ENCODE results near the gene ARSB. TPM values are rescaled to one million over a fixed set of nuclear protein-coding genes. Genes with fewer than 3 reads are reported as not detected.
"Not testable (repeated sequence)": the region's sequence is repeated elsewhere in the genome, so short reads cannot be mapped to it uniquely, and the experiment has no call there.

Gene ARSB
- total RNA-seq, 1 experiment from 2014 or later, result 18.1 TPM

DNA sequence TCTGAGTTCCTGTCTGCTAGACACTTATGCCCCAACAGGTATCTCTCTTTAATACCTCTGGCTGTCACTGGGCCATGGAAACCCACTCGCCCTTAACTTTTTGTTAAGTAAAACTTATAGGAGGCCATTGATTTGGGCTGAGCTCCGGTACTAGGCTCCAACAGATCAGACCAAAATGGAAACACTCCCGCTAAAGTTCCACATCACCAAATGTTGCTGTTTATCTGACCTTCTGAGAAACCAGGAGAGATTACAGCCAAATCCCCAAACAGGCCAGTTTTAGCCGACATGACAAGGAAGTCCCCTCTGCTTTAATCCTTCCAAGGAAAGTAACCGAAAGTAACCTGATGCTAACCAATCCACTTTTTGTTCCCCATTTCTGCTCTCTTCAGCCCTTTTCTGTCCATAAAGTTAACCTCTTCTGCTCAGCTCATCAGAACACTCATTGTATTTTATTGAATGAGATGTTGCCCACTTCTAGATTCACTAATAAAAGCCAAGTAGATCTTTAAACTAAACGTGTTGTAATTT is 221.4 kb downstream of the ARSB start:
- Histone ChIP-seq H3K36me3 (ENCODE audit: control insufficient read depth, insufficient read depth, low read length) (no peaks in the 10 kb centered on the region), H3K27me3 (ENCODE audit: control insufficient read depth, insufficient read depth, low read length) (no peaks in the 10 kb centered on the region), H3K4me1 (ENCODE audit: control insufficient read depth, insufficient read depth, low read length) (no peaks in the 10 kb centered on the region), H3K4me3 (ENCODE audit: low read depth in 2 of 2, low read length in 2 of 2) (no peak overlapping the region), H3K9me3 (ENCODE audit: control insufficient read depth, insufficient read depth, low read depth, low read length) (no peaks in the 10 kb centered on the region), H3K27ac (ENCODE audit: low read length) (no peak overlapping the region)
- ATAC-seq (no peak), DNase-seq (ENCODE audit: low read depth, low spot score) (no peak)
- no TSS peak for BruUV-seq (replicated peaks)
- in situ Hi-C loops (cut with HindIII; ENCODE audit: low pct_unique_long_range_greater_than_20kb, low sequenced_read_pairs), result no loop called here
- ChIA-PET CTCF (no interaction called here), POLR2A (no interaction called here)
- intact Hi-C loops (cut with micrococcal nuclease; ENCODE audit: unreplicated experiment), result no loop called here
- TF ChIP-seq POLR2AphosphoS5 (IDR thresholded peaks at IDR 0.05; ENCODE audit: low read depth, low read length), result no peak
- TF ChIP-seq, protein P1, sequence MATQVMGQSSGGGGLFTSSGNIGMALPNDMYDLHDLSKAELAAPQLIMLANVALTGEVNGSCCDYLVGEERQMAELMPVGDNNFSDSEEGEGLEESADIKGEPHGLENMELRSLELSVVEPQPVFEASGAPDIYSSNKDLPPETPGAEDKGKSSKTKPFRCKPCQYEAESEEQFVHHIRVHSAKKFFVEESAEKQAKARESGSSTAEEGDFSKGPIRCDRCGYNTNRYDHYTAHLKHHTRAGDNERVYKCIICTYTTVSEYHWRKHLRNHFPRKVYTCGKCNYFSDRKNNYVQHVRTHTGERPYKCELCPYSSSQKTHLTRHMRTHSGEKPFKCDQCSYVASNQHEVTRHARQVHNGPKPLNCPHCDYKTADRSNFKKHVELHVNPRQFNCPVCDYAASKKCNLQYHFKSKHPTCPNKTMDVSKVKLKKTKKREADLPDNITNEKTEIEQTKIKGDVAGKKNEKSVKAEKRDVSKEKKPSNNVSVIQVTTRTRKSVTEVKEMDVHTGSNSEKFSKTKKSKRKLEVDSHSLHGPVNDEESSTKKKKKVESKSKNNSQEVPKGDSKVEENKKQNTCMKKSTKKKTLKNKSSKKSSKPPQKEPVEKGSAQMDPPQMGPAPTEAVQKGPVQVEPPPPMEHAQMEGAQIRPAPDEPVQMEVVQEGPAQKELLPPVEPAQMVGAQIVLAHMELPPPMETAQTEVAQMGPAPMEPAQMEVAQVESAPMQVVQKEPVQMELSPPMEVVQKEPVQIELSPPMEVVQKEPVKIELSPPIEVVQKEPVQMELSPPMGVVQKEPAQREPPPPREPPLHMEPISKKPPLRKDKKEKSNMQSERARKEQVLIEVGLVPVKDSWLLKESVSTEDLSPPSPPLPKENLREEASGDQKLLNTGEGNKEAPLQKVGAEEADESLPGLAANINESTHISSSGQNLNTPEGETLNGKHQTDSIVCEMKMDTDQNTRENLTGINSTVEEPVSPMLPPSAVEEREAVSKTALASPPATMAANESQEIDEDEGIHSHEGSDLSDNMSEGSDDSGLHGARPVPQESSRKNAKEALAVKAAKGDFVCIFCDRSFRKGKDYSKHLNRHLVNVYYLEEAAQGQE (IDR thresholded peaks at IDR 0.05; ENCODE audit: insufficient read depth in 1 of 2, low read depth in 2 of 2, low read length in 1 of 2), result no peak
- no peak for TF ChIP-seq TCF7L2 (IDR thresholded peaks at IDR 0.05; ENCODE audit: low read depth, low read length)
- TF ChIP-seq, protein P2, sequence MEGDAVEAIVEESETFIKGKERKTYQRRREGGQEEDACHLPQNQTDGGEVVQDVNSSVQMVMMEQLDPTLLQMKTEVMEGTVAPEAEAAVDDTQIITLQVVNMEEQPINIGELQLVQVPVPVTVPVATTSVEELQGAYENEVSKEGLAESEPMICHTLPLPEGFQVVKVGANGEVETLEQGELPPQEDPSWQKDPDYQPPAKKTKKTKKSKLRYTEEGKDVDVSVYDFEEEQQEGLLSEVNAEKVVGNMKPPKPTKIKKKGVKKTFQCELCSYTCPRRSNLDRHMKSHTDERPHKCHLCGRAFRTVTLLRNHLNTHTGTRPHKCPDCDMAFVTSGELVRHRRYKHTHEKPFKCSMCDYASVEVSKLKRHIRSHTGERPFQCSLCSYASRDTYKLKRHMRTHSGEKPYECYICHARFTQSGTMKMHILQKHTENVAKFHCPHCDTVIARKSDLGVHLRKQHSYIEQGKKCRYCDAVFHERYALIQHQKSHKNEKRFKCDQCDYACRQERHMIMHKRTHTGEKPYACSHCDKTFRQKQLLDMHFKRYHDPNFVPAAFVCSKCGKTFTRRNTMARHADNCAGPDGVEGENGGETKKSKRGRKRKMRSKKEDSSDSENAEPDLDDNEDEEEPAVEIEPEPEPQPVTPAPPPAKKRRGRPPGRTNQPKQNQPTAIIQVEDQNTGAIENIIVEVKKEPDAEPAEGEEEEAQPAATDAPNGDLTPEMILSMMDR (IDR thresholded peaks at IDR 0.05), result no peak
- TF ChIP-seq SIN3A (IDR thresholded peaks at IDR 0.05; ENCODE audit: borderline replicate concordance, insufficient read depth, low read depth, low read length), result no peak

DNA sequence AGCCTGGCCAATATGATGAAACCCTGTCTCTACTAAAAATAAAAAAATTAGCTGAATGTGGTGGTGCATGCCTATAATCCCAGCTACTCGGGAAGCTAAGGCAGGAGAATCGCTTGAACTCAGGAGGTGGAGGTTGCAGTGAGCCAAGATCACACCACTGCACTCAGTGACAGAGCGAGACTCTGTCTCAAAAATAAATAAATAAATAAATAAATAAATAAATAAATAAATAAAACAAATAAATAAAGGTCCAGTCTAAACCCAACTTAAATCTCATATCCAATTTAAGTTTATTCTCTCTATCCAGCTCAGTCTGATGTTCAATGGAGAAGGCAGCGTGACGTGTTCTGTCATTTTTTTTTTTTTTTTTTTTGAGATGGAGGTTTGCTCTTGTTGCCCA is 222.4 kb downstream of the ARSB start:
- ATAC-seq; H3K4me3 ChIP-seq (ENCODE audit: low read depth in 2 of 2, low read length in 2 of 2); CTCF ChIA-PET; H3K4me1 ChIP-seq (ENCODE audit: control insufficient read depth, insufficient read depth, low read length); in situ Hi-C loops (cut with HindIII; ENCODE audit: low pct_unique_long_range_greater_than_20kb, low sequenced_read_pairs); intact Hi-C loops (cut with micrococcal nuclease; ENCODE audit: unreplicated experiment); H3K27ac ChIP-seq (ENCODE audit: low read length); H3K9me3 ChIP-seq (ENCODE audit: control insufficient read depth, insufficient read depth, low read depth, low read length); DNase-seq (ENCODE audit: low read depth, low spot score); H3K36me3 ChIP-seq (ENCODE audit: control insufficient read depth, insufficient read depth, low read length); BruUV-seq (replicated peaks); POLR2A ChIA-PET; H3K27me3 ChIP-seq (ENCODE audit: control insufficient read depth, insufficient read depth, low read length): not testable (repeated sequence)

DNA sequence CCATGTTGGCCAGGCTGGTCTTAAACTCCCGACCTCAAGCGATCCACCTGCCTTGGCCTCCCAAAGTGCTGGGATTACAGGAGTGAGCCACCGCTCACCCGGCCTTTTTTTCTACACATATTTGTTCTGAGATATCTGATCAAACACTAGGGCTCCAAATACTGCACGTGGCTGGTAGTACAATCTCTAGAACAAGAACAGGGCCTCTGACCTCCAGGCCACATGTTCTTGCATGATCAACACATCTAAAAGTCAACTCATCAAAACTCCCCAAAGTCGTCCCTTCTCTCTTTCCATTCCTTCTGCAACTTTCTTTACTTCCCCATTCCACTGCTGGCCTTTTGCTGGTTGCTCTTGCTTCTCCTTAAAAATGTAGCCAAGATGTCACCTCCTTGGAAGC is 223.3 kb downstream of the ARSB start:
- ATAC-seq (no peak), DNase-seq (ENCODE audit: low read depth, low spot score) (no peak)
- Histone ChIP-seq H3K27ac (ENCODE audit: low read length) (no peak overlapping the region), H3K4me1 (ENCODE audit: control insufficient read depth, insufficient read depth, low read length) (no peaks in the 10 kb centered on the region), H3K4me3 (ENCODE audit: low read depth in 2 of 2, low read length in 2 of 2) (no peak overlapping the region), H3K36me3 (ENCODE audit: control insufficient read depth, insufficient read depth, low read length) (no peaks in the 10 kb centered on the region), H3K27me3 (ENCODE audit: control insufficient read depth, insufficient read depth, low read length) (no peaks in the 10 kb centered on the region), H3K9me3 (ENCODE audit: control insufficient read depth, insufficient read depth, low read depth, low read length) (no peaks in the 10 kb centered on the region)
- BruUV-seq (replicated peaks), result no TSS peak
- ChIA-PET POLR2A (no interaction called here), CTCF (interaction anchor here (0.7 kb wide), 1 partner anchor 124 kb away, joined by 3 read pairs; no protein-coding TSS in a partner anchor)
- intact Hi-C loops (cut with micrococcal nuclease; ENCODE audit: unreplicated experiment) (no loop called here), in situ Hi-C loops (cut with HindIII; ENCODE audit: low pct_unique_long_range_greater_than_20kb, low sequenced_read_pairs) (no loop called here)
- no peak for TF ChIP-seq TCF7L2 (IDR thresholded peaks at IDR 0.05; ENCODE audit: low read depth, low read length)
